GM21423 (cell line): ENCODE measurements around the gene PLPPR1.

Source experiments
- ATAC-seq: cut with Tn5 transposase; IDR thresholded peaks from one replicate; pipeline ENCODE4 v1.9.1; 2021; ENCODE audit warnings: mild to moderate bottlenecking, moderate library complexity; ENCODE audit not compliant: unreplicated experiment

The PLPPR1 gene

GRCh38 chr9:101372327-101373118, 344.0 kb downstream of the PLPPR1 start:
- no peak for ATAC-seq
